HepG2 (cell line): ENCODE results near the gene TMED6. TPM values are rescaled to one million over a fixed set of nuclear protein-coding genes. Genes with fewer than 3 reads are reported as not detected.

Source experiments
- ATAC-seq: fragments of 200-7000 bp; cut with Tn5 transposase; 3 replicates; pipeline ENCODE4 v1.9.1; 2020; ENCODE audit warnings: mild to moderate bottlenecking, moderate library complexity
- BruUV-seq: library from RNA; stranded (reverse); fragments of 400-500 nt; replicated peaks from 2 replicates; lab custom pipeline; 2021; lab: Mats Ljungman, UMichigan
- CTCF ChIA-PET: fragments of 300-600 bp; formaldehyde crosslinking; extraction: SDS; loops from one replicate; lab custom pipeline; 2021; ENCODE audit warnings: low total read pairs, inconsistent platforms, low intra/inter-chr PET ratio; lab: Yijun Ruan, JAX
- POLR2A ChIA-PET: fragments of 350-600 bp; sonication (Branson Sonifier 250); formaldehyde crosslinking; loops from one replicate; lab custom pipeline; 2020; ENCODE audit warnings: antibody characterized with exemption, inconsistent platforms; lab: Yijun Ruan, JAX
- DNase-seq: peaks from one replicate; pipeline ENCODE4 v3.0.0-alpha.2; 2015; ENCODE audit warnings: low spot score
- FAIRE-seq: peaks from 3 replicates; lab custom pipeline; 2011; peaks lifted over from hg19 to GRCh38; lab: Jason Lieb, UNC
- H2AFZ ChIP-seq: one replicate; pipeline ENCODE4 v1.6.1; 2011; ENCODE audit warnings: low read length, inconsistent platforms
- H3K27ac ChIP-seq: fragments of 300-600 bp; 3 replicates; pipeline ENCODE4 v1.8.0; 2011; ENCODE audit warnings: mixed run types, mild to moderate bottlenecking, mixed read lengths, low read length, inconsistent platforms; ENCODE audit not compliant: insufficient read depth; ENCODE audit errors: extremely low read length
- H3K27me3 ChIP-seq, 2 experiments: fragments of 200-600 bp in 1 of 2; 2 replicates in 1 of 2; 3 replicates in 1 of 2; pipeline versions ENCODE4 v1.6.0 to v1.8.0; 2011; ENCODE audit warnings: low read length in 2 of 2, mild to moderate bottlenecking in 2 of 2, moderate library complexity in 2 of 2, inconsistent platforms in 1 of 2; ENCODE audit not compliant: insufficient read depth in 2 of 2, control insufficient read depth in 1 of 2
- H3K36me3 ChIP-seq, 2 experiments: fragments of 200-600 bp in 1 of 2; replicated peaks in 1 of 2; 2 replicates in 1 of 2; 3 replicates in 1 of 2; pipeline versions ENCODE4 v1.5.1 to v1.8.0; 2011; ENCODE audit warnings: low read length in 2 of 2, inconsistent platforms in 1 of 2; ENCODE audit not compliant: insufficient read depth in 2 of 2, control insufficient read depth in 1 of 2
- H3K4me1 ChIP-seq: 2 replicates; pipeline ENCODE4 v1.5.1; 2012; ENCODE audit warnings: low read length, inconsistent platforms; ENCODE audit not compliant: insufficient read depth
- H3K4me2 ChIP-seq: 2 replicates; pipeline ENCODE4 v1.6.0; 2011; ENCODE audit warnings: low read depth, low read length, inconsistent platforms
- H3K4me3 ChIP-seq, 3 experiments: fragments of 200-600 bp in 1 of 3; sonication (generic), shearing (Covaris generic) in 1 of 3; replicated peaks in 1 of 3; 2 replicates each; pipeline ENCODE4 v1.5.1; 2011 to 2016; ENCODE audit warnings: low read length in 3 of 3, inconsistent platforms in 2 of 3, low read depth in 2 of 3, mild to moderate bottlenecking in 2 of 3, control low read depth in 1 of 3, mixed read lengths in 1 of 3; ENCODE audit not compliant: insufficient read depth in 1 of 3
- H3K79me2 ChIP-seq: one replicate; pipeline ENCODE4 v1.6.1; 2011; ENCODE audit warnings: low read length, inconsistent platforms; ENCODE audit not compliant: insufficient read depth
- H3K9ac ChIP-seq: 2 replicates; pipeline ENCODE4 v1.6.0; 2011; ENCODE audit warnings: mild to moderate bottlenecking, low read depth, low read length, inconsistent platforms; ENCODE audit not compliant: insufficient read depth
- H3K9me3 ChIP-seq: 2 replicates; pipeline ENCODE4 v1.5.1; 2012; ENCODE audit warnings: mild to moderate bottlenecking, low read length
- H4K20me1 ChIP-seq: 2 replicates; pipeline ENCODE4 v1.6.0; 2011; ENCODE audit warnings: inconsistent platforms, mild to moderate bottlenecking, low read length, moderate library complexity; ENCODE audit not compliant: insufficient read depth
- AHR ChIP-seq: IDR thresholded peaks from 2 replicates; pipeline ENCODE4 v1.6.1; 2018; ENCODE audit warnings: missing genetic modification reagents, missing compliant biosample characterization
- HDAC6 ChIP-seq: fragments of 200-600 bp; sonication (generic); IDR thresholded peaks from 2 replicates; pipeline ENCODE4 v1.7.0; 2017; ENCODE audit warnings: mild to moderate bottlenecking, antibody characterized with exemption, low read length, low read depth
- MATR3 ChIP-seq: sonication (generic); formaldehyde crosslinking; IDR thresholded peaks from 2 replicates; pipeline ENCODE4 v1.4.0; 2020; ENCODE audit warnings: missing genetic modification reagents
- RORA ChIP-seq: sonication (generic); formaldehyde crosslinking; IDR thresholded peaks from 2 replicates; pipeline ENCODE4 v1.5.0; 2020; ENCODE audit warnings: mild to moderate bottlenecking, missing genetic modification reagents, moderate library complexity
- SATB2 ChIP-seq: sonication (generic); formaldehyde crosslinking; IDR thresholded peaks from 2 replicates; pipeline ENCODE4 v1.5.0; 2020; ENCODE audit warnings: missing genetic modification reagents
- SRSF1 ChIP-seq: fragments of 200-400 bp; formaldehyde crosslinking; optimal IDR thresholded peaks from 2 replicates; pipeline ENCODE3; 2017; ENCODE audit warnings: mild to moderate bottlenecking, low read depth, low read length, moderate library complexity
- SRSF4 ChIP-seq: fragments of 200-400 bp; formaldehyde crosslinking; IDR thresholded peaks from one replicate; pipeline ENCODE4 v1.6.1; 2018; ENCODE audit warnings: mild to moderate bottlenecking, low read depth, low read length, moderate library complexity; ENCODE audit not compliant: poor library complexity, severe bottlenecking
- ZFP62 ChIP-seq: sonication (generic); formaldehyde crosslinking; IDR thresholded peaks from 2 replicates; pipeline ENCODE4 v1.4.0; 2020; ENCODE audit warnings: missing genetic modification reagents
- ZNF160 ChIP-seq: sonication (generic); formaldehyde crosslinking; IDR thresholded peaks from 2 replicates; pipeline ENCODE4 v1.8.0; 2022; ENCODE audit warnings: mild to moderate bottlenecking, inconsistent platforms, missing genetic modification reagents
- ZNF33A ChIP-seq: sonication (generic); formaldehyde crosslinking; IDR thresholded peaks from 2 replicates; pipeline ENCODE4 v1.5.1; 2020; ENCODE audit warnings: missing genetic modification reagents, mild to moderate bottlenecking, moderate library complexity, borderline replicate concordance
- ZNF564 ChIP-seq: sonication (generic); formaldehyde crosslinking; IDR thresholded peaks from 2 replicates; pipeline ENCODE4 v1.8.1; 2023; ENCODE audit warnings: mild to moderate bottlenecking, missing genetic modification reagents
- ZSCAN31 ChIP-seq: sonication (generic); formaldehyde crosslinking; IDR thresholded peaks from 2 replicates; pipeline ENCODE4 v1.5.0; 2020; ENCODE audit warnings: low read depth, mild to moderate bottlenecking, missing genetic modification reagents
- WGBS: methylation state at CpG from one replicate; pipeline ENCODE4 v1.1.6; 2017; ENCODE audit warnings: low lambda C conversion rate; 5-methylcytosine and 5-hydroxymethylcytosine counted together
- in situ Hi-C: cut with HindIII; loops from 2 replicates; pipeline ENCODE4 v1.10.0; 2017; ENCODE audit warnings: low pct_unique_long_range_greater_than_20kb; ENCODE audit not compliant: extremely low pct_ligation_motif_present
- intact Hi-C: fragments of 100-400 bp; cut with micrococcal nuclease; formaldehyde crosslinking; loops from one replicate; pipeline ENCODE4 v1.10.0; 2022; ENCODE audit not compliant: unreplicated experiment
- polyA plus RNA-seq, 8 experiments: library from polyadenylated mRNA; depleted of rRNA in 3 of 8; stranded (reverse) in 7 of 8; unstranded in 1 of 8; fragments of >200 nt; fragmentation: Illumina TruSeq in 4 of 8; extraction: Trizol in 4 of 8; gene quantifications; 2 replicates each; pipeline versions ENCODE4 v1.2.1 to v1.2.3, GENCODE V29; 2011 to 2016; ENCODE audit warnings: low read depth in 4 of 8, missing spikeins in 1 of 8, mixed read lengths in 1 of 8; ENCODE audit not compliant: insufficient read depth in 1 of 8
- total RNA-seq, 5 experiments: library from RNA; depleted of rRNA; stranded (reverse); fragments of >200 nt; fragmentation: Illumina TruSeq; extraction: Trizol; gene quantifications; 2 replicates each; pipeline ENCODE4 v1.2.3, GENCODE V29; 2016; ENCODE audit warnings: low read depth in 1 of 5
- TF ChIP-seq, protein P1 (sequence below): IDR thresholded peaks from 2 replicates; pipeline ENCODE4 v1.6.1; 2016; ENCODE audit warnings: low read depth, control low read depth
- TF ChIP-seq, protein P2 (sequence below): sonication (generic); formaldehyde crosslinking; IDR thresholded peaks from 2 replicates; pipeline ENCODE4 v1.5.1; 2020; ENCODE audit warnings: mild to moderate bottlenecking, moderate library complexity, missing genetic modification reagents
- TF ChIP-seq, protein P3 (sequence below): sonication (generic); formaldehyde crosslinking; IDR thresholded peaks from 2 replicates; pipeline ENCODE4 v1.5.1; 2020; ENCODE audit warnings: mild to moderate bottlenecking, missing genetic modification reagents, borderline replicate concordance
- TF ChIP-seq, protein P4 (sequence below): sonication (generic); formaldehyde crosslinking; IDR thresholded peaks from 2 replicates; pipeline ENCODE4 v1.8.1; 2022; ENCODE audit warnings: mild to moderate bottlenecking, missing genetic modification reagents

The TMED6 gene
- total and polyA plus RNA-seq, 2 of the 13 experiments (the other 11 are each of a cell fraction or from before 2014, with no cell fraction given): 9.8 to 14.4 TPM

DNA sequence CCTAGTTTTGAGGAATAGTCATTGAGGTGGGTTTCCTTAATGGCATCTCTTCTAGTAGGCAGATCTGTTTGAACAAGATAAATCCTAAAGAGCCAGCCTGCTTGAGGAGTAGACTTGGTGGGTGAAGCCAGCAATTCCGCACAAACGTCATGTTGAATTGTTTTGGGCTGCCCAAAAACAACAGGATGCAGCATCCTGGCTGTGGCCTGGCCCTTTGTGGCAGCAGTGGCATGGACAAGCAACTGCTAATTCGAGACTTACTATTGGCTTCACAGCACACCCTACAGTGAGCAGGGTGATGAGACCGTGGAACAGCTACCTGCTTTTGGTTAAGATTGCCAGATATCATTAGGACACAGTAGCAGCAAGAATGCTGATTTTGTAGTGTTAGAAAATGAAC, 49.7 kb downstream of the TMED6 start (continued):
- TF ChIP-seq ZFP62 (CRISPR knock-in tag): no peak
- no peak for TF ChIP-seq HDAC6
- TF ChIP-seq, protein P1, sequence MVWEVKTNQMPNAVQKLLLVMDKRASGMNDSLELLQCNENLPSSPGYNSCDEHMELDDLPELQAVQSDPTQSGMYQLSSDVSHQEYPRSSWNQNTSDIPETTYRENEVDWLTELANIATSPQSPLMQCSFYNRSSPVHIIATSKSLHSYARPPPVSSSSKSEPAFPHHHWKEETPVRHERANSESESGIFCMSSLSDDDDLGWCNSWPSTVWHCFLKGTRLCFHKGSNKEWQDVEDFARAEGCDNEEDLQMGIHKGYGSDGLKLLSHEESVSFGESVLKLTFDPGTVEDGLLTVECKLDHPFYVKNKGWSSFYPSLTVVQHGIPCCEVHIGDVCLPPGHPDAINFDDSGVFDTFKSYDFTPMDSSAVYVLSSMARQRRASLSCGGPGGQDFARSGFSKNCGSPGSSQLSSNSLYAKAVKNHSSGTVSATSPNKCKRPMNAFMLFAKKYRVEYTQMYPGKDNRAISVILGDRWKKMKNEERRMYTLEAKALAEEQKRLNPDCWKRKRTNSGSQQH (CRISPR knock-in tag): no peak
- TF ChIP-seq ZNF33A (CRISPR knock-in tag): no peak
- TF ChIP-seq MATR3 (CRISPR knock-in tag): no peak
- no peak for TF ChIP-seq SATB2 (CRISPR knock-in tag)
- no peak for TF ChIP-seq ZNF564 (CRISPR knock-in tag)
- TF ChIP-seq AHR (CRISPR knock-in tag): no peak
- no peak for TF ChIP-seq SRSF1

DNA sequence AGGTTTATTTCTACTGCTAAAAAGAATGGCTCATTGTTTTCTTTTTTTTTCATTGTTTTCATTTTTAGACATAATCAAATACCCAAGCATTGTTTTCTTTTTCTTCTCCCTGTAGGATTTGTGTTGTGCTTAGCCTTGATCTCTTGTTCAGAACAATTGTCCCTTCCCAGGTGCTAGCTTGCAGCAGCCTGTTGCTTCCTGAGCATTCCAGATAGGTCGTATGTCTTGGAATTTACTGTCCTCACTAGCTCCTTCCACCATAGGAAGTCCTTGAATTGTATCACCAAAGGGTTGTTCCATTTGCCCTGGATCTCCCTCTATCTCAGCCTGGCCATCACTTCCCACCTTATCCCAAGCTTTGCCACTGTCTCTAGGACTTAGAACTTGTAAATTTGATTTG, 50.4 kb downstream of the TMED6 start:
- in situ Hi-C loops (no loop called here), intact Hi-C loops (no loop called here)
- Histone ChIP-seq H3K9me3 (no peaks in the 10 kb centered on the region), H3K4me1 (peaks cover 21% of the 10 kb centered on the region), H3K36me3 (peaks cover 13 to 30% of the 10 kb centered on the region in 2 experiments), H3K27me3 (no peaks in the 10 kb centered on the region), H3K4me2 (no peak overlapping the region), H4K20me1 (no peaks in the 10 kb centered on the region), H3K27ac (no peak overlapping the region), H3K4me3 (no peak overlapping the region)
- BruUV-seq: no TSS peak
- FAIRE-seq: no peak
- ATAC-seq: no peak
- WGBS: 92% methylated on average over 1 of the region's 1 CpG
- POLR2A ChIA-PET: no interaction called here
- DNase-seq: no peak
- CTCF ChIA-PET: no interaction called here
- no peak for TF ChIP-seq RORA (CRISPR knock-in tag)
- no peak for TF ChIP-seq ZSCAN31 (CRISPR knock-in tag)
- no peak for TF ChIP-seq SRSF4
- TF ChIP-seq, protein P2, sequence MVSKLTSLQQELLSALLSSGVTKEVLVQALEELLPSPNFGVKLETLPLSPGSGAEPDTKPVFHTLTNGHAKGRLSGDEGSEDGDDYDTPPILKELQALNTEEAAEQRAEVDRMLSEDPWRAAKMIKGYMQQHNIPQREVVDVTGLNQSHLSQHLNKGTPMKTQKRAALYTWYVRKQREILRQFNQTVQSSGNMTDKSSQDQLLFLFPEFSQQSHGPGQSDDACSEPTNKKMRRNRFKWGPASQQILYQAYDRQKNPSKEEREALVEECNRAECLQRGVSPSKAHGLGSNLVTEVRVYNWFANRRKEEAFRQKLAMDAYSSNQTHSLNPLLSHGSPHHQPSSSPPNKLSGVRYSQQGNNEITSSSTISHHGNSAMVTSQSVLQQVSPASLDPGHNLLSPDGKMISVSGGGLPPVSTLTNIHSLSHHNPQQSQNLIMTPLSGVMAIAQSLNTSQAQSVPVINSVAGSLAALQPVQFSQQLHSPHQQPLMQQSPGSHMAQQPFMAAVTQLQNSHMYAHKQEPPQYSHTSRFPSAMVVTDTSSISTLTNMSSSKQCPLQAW (CRISPR knock-in tag): no peak
- TF ChIP-seq, protein P3, sequence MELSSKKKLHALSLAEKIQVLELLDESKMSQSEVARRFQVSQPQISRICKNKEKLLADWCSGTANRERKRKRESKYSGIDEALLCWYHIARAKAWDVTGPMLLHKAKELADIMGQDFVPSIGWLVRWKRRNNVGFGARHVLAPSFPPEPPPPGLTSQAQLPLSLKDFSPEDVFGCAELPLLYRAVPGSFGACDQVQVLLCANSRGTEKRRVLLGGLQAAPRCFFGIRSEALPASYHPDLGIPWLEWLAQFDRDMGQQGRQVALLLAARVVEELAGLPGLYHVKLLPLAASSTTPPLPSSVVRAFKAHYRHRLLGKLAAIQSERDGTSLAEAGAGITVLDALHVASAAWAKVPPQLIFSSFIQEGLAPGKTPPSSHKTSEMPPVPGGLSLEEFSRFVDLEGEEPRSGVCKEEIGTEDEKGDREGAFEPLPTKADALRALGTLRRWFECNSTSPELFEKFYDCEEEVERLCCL (CRISPR knock-in tag): no peak
- TF ChIP-seq ZNF160: no peak
- TF ChIP-seq, protein P4, sequence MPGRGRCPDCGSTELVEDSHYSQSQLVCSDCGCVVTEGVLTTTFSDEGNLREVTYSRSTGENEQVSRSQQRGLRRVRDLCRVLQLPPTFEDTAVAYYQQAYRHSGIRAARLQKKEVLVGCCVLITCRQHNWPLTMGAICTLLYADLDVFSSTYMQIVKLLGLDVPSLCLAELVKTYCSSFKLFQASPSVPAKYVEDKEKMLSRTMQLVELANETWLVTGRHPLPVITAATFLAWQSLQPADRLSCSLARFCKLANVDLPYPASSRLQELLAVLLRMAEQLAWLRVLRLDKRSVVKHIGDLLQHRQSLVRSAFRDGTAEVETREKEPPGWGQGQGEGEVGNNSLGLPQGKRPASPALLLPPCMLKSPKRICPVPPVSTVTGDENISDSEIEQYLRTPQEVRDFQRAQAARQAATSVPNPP (CRISPR knock-in tag): no peak
- TF ChIP-seq, all 625 proteins: peak for 0
- Histone ChIP-seq H2AFZ (no peak overlapping the region), H3K9ac (no peak overlapping the region), H3K79me2 (no peaks in the 10 kb centered on the region)
